Activated B cell treated with CpG ODN at 0.5 μM for 24 hours (primary cell): ENCODE results near the gene TMEM141. TPM values are rescaled to one million over a fixed set of nuclear protein-coding genes. Genes with fewer than 3 reads are reported as not detected.

ENCODE experiments used
- ATAC-seq: fragments of 200-7000 bp; cut with Tn5 transposase; one replicate; pipeline ENCODE4 v1.10.0; 2021; ENCODE audit warnings: low read depth, mild to moderate bottlenecking, moderate library complexity
- CTCF ChIA-PET: fragments of 350-600 bp; sonication (Branson Sonifier 250); formaldehyde crosslinking; loops from one replicate; lab custom pipeline; 2021; ENCODE audit warnings: antibody characterized with exemption; lab: Charles Lee
- POLR2A ChIA-PET: fragments of 350-600 bp; sonication (Branson Sonifier 250); formaldehyde crosslinking; loops from one replicate; lab custom pipeline; 2021; ENCODE audit warnings: antibody characterized with exemption; lab: Charles Lee
- DNase-seq: peaks from one replicate; pipeline ENCODE4 v3.0.0; 2022
- H3K27ac Mint-ChIP-seq: one replicate; pipeline ENCODE4 v1.8.0; 2020; ENCODE audit warnings: mixed read lengths
- H3K27me3 Mint-ChIP-seq: one replicate; pipeline ENCODE4 v1.8.0; 2021; ENCODE audit warnings: mixed read lengths
- H3K36me3 Mint-ChIP-seq: one replicate; pipeline ENCODE4 v1.8.0; 2021; ENCODE audit warnings: low read depth, mixed read lengths
- H3K4me1 Mint-ChIP-seq: one replicate; pipeline ENCODE4 v1.8.0; 2021; ENCODE audit warnings: mixed read lengths
- H3K4me3 Mint-ChIP-seq: one replicate; pipeline ENCODE4 v1.8.0; 2020; ENCODE audit warnings: mild to moderate bottlenecking, mixed read lengths
- H3K9me3 Mint-ChIP-seq: one replicate; pipeline ENCODE4 v1.8.0; 2020; ENCODE audit warnings: mixed read lengths
- CTCF ChIP-seq: fragments of 200-600 bp; IDR thresholded peaks from one replicate; pipeline ENCODE4 v1.8.0; 2022; ENCODE audit warnings: antibody characterized with exemption, mild to moderate bottlenecking
- intact Hi-C: fragments of 100-400 bp; cut with micrococcal nuclease; formaldehyde crosslinking; loops from one replicate; pipeline ENCODE4 v1.15.1; 2024
- total RNA-seq: library from RNA; stranded (reverse); gene quantifications from 2 replicates; pipeline ENCODE4 v1.2.3, GENCODE V29; 2022

TMEM141 gene
- total RNA-seq, 1 donor from 2014 or later: 34.9 TPM

DNA sequence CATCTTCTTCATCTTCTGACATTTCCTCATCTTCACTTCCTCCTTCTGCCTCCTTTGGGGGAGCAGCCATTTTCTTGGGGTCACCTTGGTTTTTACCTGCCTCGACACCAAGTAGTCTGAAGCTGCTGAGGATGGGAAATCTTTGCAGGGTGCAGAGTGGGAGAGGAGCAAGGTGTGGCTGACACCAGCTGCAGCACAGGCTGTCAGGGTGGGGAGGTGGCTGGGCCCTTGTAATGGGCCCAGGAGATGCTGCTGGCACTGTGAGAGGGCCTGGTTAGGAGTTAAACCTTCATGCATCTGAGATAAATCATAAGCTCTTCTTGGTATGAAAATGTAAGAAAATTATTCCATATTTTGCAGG lies 24.3 kb downstream of the TMEM141 start:
- intact Hi-C loops: no loop called here
- H3K9me3 Mint-ChIP-seq: no peaks in the 10 kb centered on the region
- H3K27me3 Mint-ChIP-seq: no peaks in the 10 kb centered on the region
- DNase-seq (no peak), ATAC-seq (no peak)
- ChIA-PET CTCF (no interaction called here), POLR2A (no interaction called here)
- TF ChIP-seq CTCF: no peak
- no peak overlapping the region for H3K27ac Mint-ChIP-seq
- H3K36me3 Mint-ChIP-seq: peaks cover 35% of the 10 kb centered on the region
- peaks cover 21% of the 10 kb centered on the region for H3K4me1 Mint-ChIP-seq
- no peak overlapping the region for H3K4me3 Mint-ChIP-seq

GRCh38 chr9:136820971-136821825 lies 30.1 kb downstream of the TMEM141 start:
- intact Hi-C loops: no loop called here
- Mint-ChIP-seq H3K27ac (no peak overlapping the region), H3K4me1 (peaks cover 6% of the 10 kb centered on the region), H3K9me3 (no peaks in the 10 kb centered on the region), H3K36me3 (peaks cover 35% of the 10 kb centered on the region), H3K4me3 (no peak overlapping the region), H3K27me3 (no peaks in the 10 kb centered on the region)
- no peak for TF ChIP-seq CTCF
- DNase-seq (no peak), ATAC-seq (no peak)
- ChIA-PET POLR2A (no interaction called here), CTCF (interaction anchor here (1.0 kb wide), 1 partner anchor 21 kb away, joined by 3 read pairs; the partner anchor contains the start of gene AJM1)

- Mint-ChIP-seq H3K27ac (no peak overlapping the region), H3K9me3 (no peaks in the 10 kb centered on the region), H3K36me3 (peaks cover 38% of the 10 kb centered on the region), H3K4me3 (no peak overlapping the region), H3K4me1 (peaks cover 6% of the 10 kb centered on the region), H3K27me3 (no peaks in the 10 kb centered on the region)
- ChIA-PET CTCF (no interaction called here), POLR2A (no interaction called here)
- TF ChIP-seq CTCF: no peak
- intact Hi-C loops: no loop called here
- ATAC-seq (no peak), DNase-seq (no peak)
Measured at GRCh38 chr9:136821826-136822544, 30.8 kb downstream of the TMEM141 start.

DNA sequence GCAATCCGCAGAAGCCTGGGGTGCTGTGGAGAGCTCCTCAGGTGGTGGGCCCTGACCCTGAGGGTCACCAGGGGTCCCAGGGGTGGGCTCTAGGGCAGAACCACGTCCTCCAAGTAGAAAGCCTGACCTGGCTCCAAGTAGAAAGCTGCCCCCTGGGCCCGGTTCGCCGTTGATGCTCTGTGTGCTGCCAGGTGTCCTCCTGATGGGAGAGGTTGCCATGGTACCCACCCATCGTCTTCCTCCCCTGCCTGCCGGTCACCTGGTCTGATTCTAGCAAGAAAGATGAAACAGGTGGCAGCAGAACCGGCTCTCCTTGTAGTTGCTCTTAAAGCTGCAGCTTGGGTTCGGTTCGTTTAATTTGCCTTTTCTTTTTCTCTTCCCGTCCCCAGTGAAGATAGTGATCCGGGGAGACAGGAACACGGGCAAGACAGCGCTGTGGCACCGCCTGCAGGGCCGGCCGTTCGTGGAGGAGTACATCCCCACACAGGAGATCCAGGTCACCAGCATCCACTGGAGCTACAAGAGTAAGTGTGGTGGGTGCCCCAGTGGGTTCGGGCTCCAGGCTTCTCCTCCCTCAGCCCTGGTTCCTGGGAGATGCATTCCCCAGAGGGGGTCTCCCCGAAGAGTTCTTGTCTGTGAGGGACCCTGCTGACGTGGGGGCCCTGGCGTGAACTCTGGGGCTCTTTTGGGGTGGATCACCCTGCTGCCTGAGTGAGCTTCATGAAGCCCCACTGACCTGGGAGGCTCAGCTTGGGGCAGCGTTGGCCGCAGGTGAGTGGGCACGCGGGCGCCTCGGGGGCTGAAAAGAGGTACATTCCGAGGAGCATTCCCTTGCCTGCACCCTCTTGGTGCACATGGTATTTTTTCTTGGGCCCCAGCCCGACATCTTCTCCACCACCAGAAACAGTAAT lies 32.2 kb downstream of the TMEM141 start:
- POLR2A ChIA-PET: interaction anchor here (0.9 kb wide), 1 partner anchor 102 kb away, joined by 4 read pairs; no protein-coding TSS in a partner anchor

More for the DNA sequence above, 32.2 kb downstream of the TMEM141 start:
- CTCF ChIA-PET: no interaction called here
- DNase-seq: no peak
- no peak overlapping the region for H3K27ac Mint-ChIP-seq
- no peaks in the 10 kb centered on the region for H3K27me3 Mint-ChIP-seq
- no peaks in the 10 kb centered on the region for H3K9me3 Mint-ChIP-seq
- no peak for TF ChIP-seq CTCF
- H3K4me1 Mint-ChIP-seq: peaks cover 6% of the 10 kb centered on the region
- no peak overlapping the region for H3K4me3 Mint-ChIP-seq
- intact Hi-C loops: no loop called here
- peaks cover 36% of the 10 kb centered on the region for H3K36me3 Mint-ChIP-seq
- ATAC-seq: no peak
